AG04450 (cell line): Measurements from ENCODE around the gene SMIM21. TPM values are rescaled to one million over a fixed set of nuclear protein-coding genes. Genes with fewer than 3 reads are reported as not detected.

Source experiments
- CTCF ChIA-PET: fragments of 300-600, 350-600 bp; formaldehyde crosslinking; extraction: SDS; loops from one replicate; lab custom pipeline; 2022; ENCODE audit warnings: antibody characterized with exemption, inconsistent platforms; lab: Charles Lee
- POLR2A ChIA-PET: fragments of 350-600 bp; formaldehyde crosslinking; extraction: SDS; loops from one replicate; lab custom pipeline; 2021; ENCODE audit warnings: antibody characterized with exemption, inconsistent platforms; lab: Yijun Ruan, JAX
- DNase-seq: peaks from one replicate; pipeline ENCODE4 v3.0.0-alpha.2; 2011; ENCODE audit warnings: low read depth, low spot score
- H3K27ac ChIP-seq: one replicate; pipeline ENCODE4 v1.5.1; 2012; ENCODE audit warnings: low read depth, low read length, control low read depth
- H3K27me3 ChIP-seq: one replicate; pipeline ENCODE4 v1.6.0; 2012; ENCODE audit warnings: low read length; ENCODE audit not compliant: control insufficient read depth, insufficient read depth
- H3K4me3 ChIP-seq: 2 replicates; pipeline ENCODE4 v1.5.1; 2011; ENCODE audit warnings: mild to moderate bottlenecking, low read depth, low read length, control low read depth
- H3K9me3 ChIP-seq: 2 replicates; pipeline ENCODE4 v1.5.1; 2012; ENCODE audit warnings: low read length; ENCODE audit not compliant: control insufficient read depth, insufficient read depth
- CTCF ChIP-seq: IDR thresholded peaks from 2 replicates; pipeline ENCODE4 v1.5.1; 2011; ENCODE audit warnings: low read depth, low read length, control low read depth, inconsistent platforms
- polyA plus RNA-seq: library from polyadenylated mRNA; depleted of rRNA; stranded (reverse); fragments of >200 nt; gene quantifications from 2 replicates; pipeline ENCODE4 v1.2.3, GENCODE V29; 2011

Gene SMIM21
- polyA plus RNA-seq, 1 experiment: not detected

GRCh38 chr18:75407468-75408437 is 19.8 kb downstream of the SMIM21 start:
- Histone ChIP-seq H3K27ac (peak overlapping the region; percentile 21), H3K4me3 (no peak overlapping the region), H3K27me3 (no peaks in the 10 kb centered on the region), H3K9me3 (no peaks in the 10 kb centered on the region; the same call in 1 of the 2 replicates)
- no peak for TF ChIP-seq CTCF
- ChIA-PET POLR2A (no interaction called here), CTCF (no interaction called here)
- DNase-seq: peak; percentile 3

GRCh38 chr18:75406491-75407445 is 20.7 kb downstream of the SMIM21 start:
- Histone ChIP-seq H3K9me3 (no peaks in the 10 kb centered on the region; the same call in 1 of the 2 replicates), H3K27ac (no peak overlapping the region), H3K4me3 (no peak overlapping the region), H3K27me3 (no peaks in the 10 kb centered on the region)
- TF ChIP-seq CTCF: no peak
- ChIA-PET CTCF (no interaction called here), POLR2A (no interaction called here)
- no peak for DNase-seq

- ChIA-PET CTCF (interaction anchor here (0.7 kb wide), 1 partner anchor 144 kb away, joined by 5 read pairs; no protein-coding TSS in a partner anchor), POLR2A (no interaction called here)
Observed at GRCh38 chr18:75405351-75405750, 22.2 kb downstream of the SMIM21 start.

GRCh38 chr18:75400366-75400765 is 27.1 kb downstream of the SMIM21 start:
- Histone ChIP-seq H3K27me3 (peaks cover 10% of the 10 kb centered on the region), H3K4me3 (no peak overlapping the region), H3K27ac (no peak overlapping the region), H3K9me3 (no peaks in the 10 kb centered on the region)
- TF ChIP-seq CTCF: no peak
- POLR2A ChIA-PET: no interaction called here
- DNase-seq: no peak
- CTCF ChIA-PET: no interaction called here

More at GRCh38 chr18:75405351-75405750, 22.2 kb downstream of the SMIM21 start:
- Histone ChIP-seq H3K4me3 (no peak overlapping the region), H3K27me3 (peaks cover 4% of the 10 kb centered on the region), H3K9me3 (no peaks in the 10 kb centered on the region; the same call in 1 of the 2 replicates), H3K27ac (no peak overlapping the region)
- TF ChIP-seq CTCF: no peak
- DNase-seq: no peak
